ENCODE data around the gene COG2.

The COG2 gene

GRCh38 chr1:230684998-230685397 lies 42.7 kb downstream of the COG2 start:
- TF ChIP-seq ZFX (IDR thresholded peaks at IDR 0.05) (no peak), CTCF (conservative IDR thresholded peaks at IDR 0.05) (no peak)

GRCh38 chr1:230686747-230687146 lies 44.5 kb downstream of the COG2 start:
- H3K27ac ChIP-seq, result no peak overlapping the region
- TF ChIP-seq CTCF (conservative IDR thresholded peaks at IDR 0.05) (no peak), ZFX (IDR thresholded peaks at IDR 0.05) (no peak)

More at GRCh38 chr1:230684998-230685397, 42.7 kb downstream of the COG2 start:
- no peak overlapping the region for H3K27ac ChIP-seq

- no peak overlapping the region for H3K27ac ChIP-seq
- TF ChIP-seq CTCF (conservative IDR thresholded peaks at IDR 0.05), result no peak
- TF ChIP-seq ZFX (IDR thresholded peaks at IDR 0.05), result no peak
These were observed 47.8 kb downstream of the COG2 start for GRCh38 chr1:230690101-230690500.

- TF ChIP-seq CTCF (conservative IDR thresholded peaks at IDR 0.05) (no peak), ZFX (IDR thresholded peaks at IDR 0.05) (no peak)
- H3K27ac ChIP-seq, result no peak overlapping the region
These were observed 49.3 kb downstream of the COG2 start for GRCh38 chr1:230691615-230692014.

- TF ChIP-seq ZFX (IDR thresholded peaks at IDR 0.05), result no peak
- no peak for TF ChIP-seq CTCF (conservative IDR thresholded peaks at IDR 0.05)
- no peak overlapping the region for H3K27ac ChIP-seq
These were observed 50.9 kb downstream of the COG2 start for GRCh38 chr1:230693221-230693620.

- TF ChIP-seq CTCF (conservative IDR thresholded peaks at IDR 0.05) (no peak), ZFX (IDR thresholded peaks at IDR 0.05) (no peak)
- H3K27ac ChIP-seq, result no peak overlapping the region
These were observed 51.5 kb downstream of the COG2 start for GRCh38 chr1:230693777-230694176.

- no peak overlapping the region for H3K27ac ChIP-seq
- no peak for TF ChIP-seq CTCF (conservative IDR thresholded peaks at IDR 0.05)
- no peak for TF ChIP-seq ZFX (IDR thresholded peaks at IDR 0.05)
These were observed 52.2 kb downstream of the COG2 start for GRCh38 chr1:230694464-230694863.

Data from C4-2B (cell line).